AG08396 (cell line): Measurements from ENCODE around the gene TRABD2A.
"Not testable (repeated sequence)": the region's sequence is repeated elsewhere in the genome, so short reads cannot be mapped to it uniquely, and the experiment has no call there.

Source experiments
- DNase-seq: peaks from one replicate; pipeline ENCODE4 v3.0.0; 2012; ENCODE audit warnings: low spot score, mixed read lengths

The TRABD2A gene

GRCh38 chr2:84778911-84779690 is 101.8 kb downstream of the TRABD2A start:
- DNase-seq: no peak

GRCh38 chr2:84776011-84776410 is 104.9 kb downstream of the TRABD2A start:
- DNase-seq: no peak

GRCh38 chr2:84773562-84773961 is 107.3 kb downstream of the TRABD2A start:
- not testable (repeated sequence) for DNase-seq
